ENCODE measurements around the gene CPEB3. TPM values are rescaled to one million over a fixed set of nuclear protein-coding genes. Genes with fewer than 3 reads are reported as not detected.
"Not testable (repeated sequence)": the region's sequence is repeated elsewhere in the genome, so short reads cannot be mapped to it uniquely, and the experiment has no call there.

CPEB3 gene
- total RNA-seq, 1 donor from 2014 or later: 8.0 TPM

DNA sequence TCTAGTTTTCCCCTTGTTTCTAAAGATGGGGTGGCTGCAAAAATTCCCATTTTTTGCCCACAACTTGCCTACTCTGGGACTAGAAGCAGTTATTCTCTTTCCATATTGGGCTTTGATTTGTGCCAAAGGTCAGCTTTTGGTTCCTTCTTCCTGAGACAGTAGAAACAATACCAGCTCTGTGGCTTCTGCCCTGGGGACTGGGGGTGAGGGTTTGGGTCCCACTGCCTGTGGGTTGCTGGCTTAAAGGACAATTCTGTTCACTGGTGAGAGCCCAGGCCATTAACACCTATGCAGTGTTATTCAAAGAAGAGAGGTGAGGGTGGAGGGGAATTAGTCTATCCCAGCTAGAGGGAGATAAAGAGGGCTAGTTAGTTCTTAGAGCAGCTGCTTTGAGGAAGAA, 171.5 kb downstream of the CPEB3 start:
- Mint-ChIP-seq H3K27ac (ENCODE audit: unreplicated experiment) (no peak overlapping the region), H3K4me3 (ENCODE audit: unreplicated experiment) (no peak overlapping the region), H3K4me1 (ENCODE audit: low read depth, unreplicated experiment) (peaks cover 5% of the 10 kb centered on the region), H3K36me3 (ENCODE audit: unreplicated experiment) (no peaks in the 10 kb centered on the region), H3K9me3 (ENCODE audit: unreplicated experiment) (peaks cover 2% of the 10 kb centered on the region), H3K27me3 (ENCODE audit: unreplicated experiment) (peaks cover 3% of the 10 kb centered on the region)
- TF ChIP-seq, protein P1, sequence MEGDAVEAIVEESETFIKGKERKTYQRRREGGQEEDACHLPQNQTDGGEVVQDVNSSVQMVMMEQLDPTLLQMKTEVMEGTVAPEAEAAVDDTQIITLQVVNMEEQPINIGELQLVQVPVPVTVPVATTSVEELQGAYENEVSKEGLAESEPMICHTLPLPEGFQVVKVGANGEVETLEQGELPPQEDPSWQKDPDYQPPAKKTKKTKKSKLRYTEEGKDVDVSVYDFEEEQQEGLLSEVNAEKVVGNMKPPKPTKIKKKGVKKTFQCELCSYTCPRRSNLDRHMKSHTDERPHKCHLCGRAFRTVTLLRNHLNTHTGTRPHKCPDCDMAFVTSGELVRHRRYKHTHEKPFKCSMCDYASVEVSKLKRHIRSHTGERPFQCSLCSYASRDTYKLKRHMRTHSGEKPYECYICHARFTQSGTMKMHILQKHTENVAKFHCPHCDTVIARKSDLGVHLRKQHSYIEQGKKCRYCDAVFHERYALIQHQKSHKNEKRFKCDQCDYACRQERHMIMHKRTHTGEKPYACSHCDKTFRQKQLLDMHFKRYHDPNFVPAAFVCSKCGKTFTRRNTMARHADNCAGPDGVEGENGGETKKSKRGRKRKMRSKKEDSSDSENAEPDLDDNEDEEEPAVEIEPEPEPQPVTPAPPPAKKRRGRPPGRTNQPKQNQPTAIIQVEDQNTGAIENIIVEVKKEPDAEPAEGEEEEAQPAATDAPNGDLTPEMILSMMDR (IDR thresholded peaks at IDR 0.05; ENCODE audit: partially characterized antibody, unreplicated experiment): no peak
- no peak for DNase-seq

DNA sequence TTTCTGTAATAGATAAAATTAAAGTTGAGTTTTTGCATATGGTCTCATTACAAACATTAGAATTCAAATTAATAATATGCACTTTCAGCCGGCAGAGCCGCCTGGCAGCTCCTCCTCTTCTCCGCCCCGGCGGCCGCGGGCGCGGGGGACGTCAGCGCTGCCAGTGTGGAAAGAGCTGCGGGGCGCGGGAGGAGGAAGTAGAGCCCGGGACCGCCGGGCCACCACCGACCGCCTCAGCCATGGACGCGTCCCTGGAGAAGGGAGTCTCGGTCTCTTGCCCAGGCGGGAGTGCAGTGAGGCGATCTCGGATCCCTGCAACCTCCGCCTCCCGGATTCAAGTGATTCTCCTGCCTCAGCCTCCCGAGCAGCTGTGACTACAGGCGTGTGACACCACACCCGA, 176.0 kb downstream of the CPEB3 start:
- H3K27me3 Mint-ChIP-seq (ENCODE audit: unreplicated experiment); H3K9me3 Mint-ChIP-seq (ENCODE audit: unreplicated experiment); H3K36me3 Mint-ChIP-seq (ENCODE audit: unreplicated experiment); DNase-seq; H3K4me3 Mint-ChIP-seq (ENCODE audit: unreplicated experiment); H3K4me1 Mint-ChIP-seq (ENCODE audit: low read depth, unreplicated experiment); H3K27ac Mint-ChIP-seq (ENCODE audit: unreplicated experiment): not testable (repeated sequence)

DNA sequence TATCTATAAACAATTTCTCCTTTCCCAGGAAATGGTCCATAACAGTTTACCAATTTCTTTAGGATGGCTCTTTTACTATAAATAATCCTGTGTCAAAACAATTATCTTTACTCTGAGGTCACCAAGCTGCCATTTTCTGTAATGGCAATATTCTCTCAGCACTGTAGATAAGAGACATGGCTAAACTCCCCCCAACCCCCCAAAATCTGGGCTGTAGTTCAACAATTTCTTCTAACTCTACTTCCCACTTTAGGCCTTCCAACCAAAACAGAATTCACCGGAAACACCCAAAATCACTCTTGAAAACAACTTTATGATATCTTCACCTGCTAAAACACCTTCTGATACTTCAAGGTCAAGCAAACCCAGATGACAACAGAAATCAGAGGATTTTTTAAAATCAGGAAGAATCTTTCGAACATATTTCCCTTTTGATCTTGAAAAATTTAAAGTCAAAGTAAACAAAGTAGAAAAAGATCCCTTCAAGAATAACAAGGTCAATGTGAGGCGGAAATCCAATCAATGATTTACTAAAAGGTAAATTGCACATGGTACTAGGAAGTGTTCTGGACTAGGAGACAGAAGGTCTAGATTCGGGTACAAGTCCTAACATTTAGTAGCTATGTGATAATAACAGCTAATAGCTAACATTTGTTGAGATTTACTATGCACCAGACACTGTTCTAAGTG, 176.8 kb downstream of the CPEB3 start:
- H3K27me3 Mint-ChIP-seq (ENCODE audit: unreplicated experiment): peaks cover 3% of the 10 kb centered on the region

DNA sequence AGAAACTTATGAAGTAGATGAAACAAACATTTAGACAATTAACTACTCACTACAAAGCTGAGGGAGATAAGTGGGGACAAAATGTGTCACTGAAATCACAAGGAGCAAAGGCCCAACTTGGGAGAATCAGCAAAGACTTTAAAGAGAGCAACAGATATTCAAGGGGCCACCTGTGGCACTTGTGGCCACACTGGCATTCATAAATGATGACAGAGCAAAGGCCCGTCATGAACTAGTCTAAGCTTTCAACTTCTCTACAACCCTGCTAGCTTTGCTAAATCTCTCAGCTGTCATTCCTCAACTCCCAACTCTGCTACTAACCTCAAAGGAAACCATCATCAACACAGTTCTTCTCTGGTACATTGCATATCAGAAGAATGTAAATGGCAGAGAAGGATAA, 178.4 kb downstream of the CPEB3 start:
- Mint-ChIP-seq H3K9me3 (ENCODE audit: unreplicated experiment) (no peaks in the 10 kb centered on the region), H3K36me3 (ENCODE audit: unreplicated experiment) (no peaks in the 10 kb centered on the region), H3K27ac (ENCODE audit: unreplicated experiment) (no peak overlapping the region), H3K4me3 (ENCODE audit: unreplicated experiment) (no peak overlapping the region), H3K27me3 (ENCODE audit: unreplicated experiment) (no peaks in the 10 kb centered on the region), H3K4me1 (ENCODE audit: low read depth, unreplicated experiment) (no peaks in the 10 kb centered on the region)
- DNase-seq: no peak
- TF ChIP-seq, protein P1 (IDR thresholded peaks at IDR 0.05; ENCODE audit: partially characterized antibody, unreplicated experiment): no peak

More for the DNA sequence above, 176.8 kb downstream of the CPEB3 start:
- TF ChIP-seq, protein P1 (IDR thresholded peaks at IDR 0.05; ENCODE audit: partially characterized antibody, unreplicated experiment): no peak
- Mint-ChIP-seq H3K4me1 (ENCODE audit: low read depth, unreplicated experiment) (no peaks in the 10 kb centered on the region), H3K9me3 (ENCODE audit: unreplicated experiment) (no peaks in the 10 kb centered on the region), H3K36me3 (ENCODE audit: unreplicated experiment) (no peaks in the 10 kb centered on the region), H3K27ac (ENCODE audit: unreplicated experiment) (no peak overlapping the region), H3K4me3 (ENCODE audit: unreplicated experiment) (no peak overlapping the region)
- no peak for DNase-seq

DNA sequence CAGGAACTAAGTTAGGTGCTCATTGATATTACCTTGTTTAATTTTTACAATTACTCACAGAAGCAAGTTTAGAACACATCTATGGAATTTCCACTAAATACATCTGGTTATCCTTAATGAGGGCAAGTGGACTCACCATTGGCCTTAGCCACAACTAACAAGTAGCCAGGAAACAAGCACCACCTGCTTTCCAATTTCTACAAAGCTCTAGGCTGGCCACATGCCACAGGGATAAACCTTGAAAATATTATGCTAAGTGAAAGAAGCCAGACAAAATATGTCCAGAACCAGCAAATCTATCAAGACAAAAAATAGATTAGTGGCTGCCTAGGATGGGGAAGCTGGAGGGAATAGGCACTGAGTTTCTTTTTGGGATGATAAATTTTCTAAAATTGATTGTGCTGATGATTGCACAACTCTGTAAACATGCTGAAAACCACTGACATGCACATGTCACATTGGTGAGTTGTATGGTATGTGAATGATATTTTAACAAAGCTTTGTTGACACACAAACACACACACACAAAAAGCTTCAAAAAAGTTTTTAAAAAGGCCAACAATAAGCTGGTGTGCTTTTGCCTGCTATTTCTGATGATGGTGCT, 179.4 kb downstream of the CPEB3 start:
- Mint-ChIP-seq H3K9me3 (ENCODE audit: unreplicated experiment) (no peaks in the 10 kb centered on the region), H3K4me1 (ENCODE audit: low read depth, unreplicated experiment) (no peaks in the 10 kb centered on the region), H3K27ac (ENCODE audit: unreplicated experiment) (no peak overlapping the region), H3K27me3 (ENCODE audit: unreplicated experiment) (no peaks in the 10 kb centered on the region), H3K36me3 (ENCODE audit: unreplicated experiment) (no peaks in the 10 kb centered on the region), H3K4me3 (ENCODE audit: unreplicated experiment) (no peak overlapping the region)
- TF ChIP-seq, protein P1 (IDR thresholded peaks at IDR 0.05; ENCODE audit: partially characterized antibody, unreplicated experiment): no peak
- no peak for DNase-seq

Measured in glutamatergic neuron (in vitro differentiated cells).